Mononuclear cell (primary cell): ENCODE results near the gene HAPLN3. TPM values are rescaled to one million over a fixed set of nuclear protein-coding genes. Genes with fewer than 3 reads are reported as not detected.
"Not testable (repeated sequence)": the region's sequence is repeated elsewhere in the genome, so short reads cannot be mapped to it uniquely, and the experiment has no call there.

Experiments used
- H3K27me3 ChIP-seq: 2 replicates; pipeline ENCODE4 v1.6.0; 2011; ENCODE audit warnings: low read length, control low read depth; ENCODE audit not compliant: insufficient read depth
- H3K4me1 ChIP-seq: 2 replicates; pipeline ENCODE4 v1.5.1; 2011; ENCODE audit warnings: mild to moderate bottlenecking, low read length, control low read depth; ENCODE audit not compliant: insufficient read depth
- H3K4me3 ChIP-seq: 2 replicates; pipeline ENCODE4 v1.5.1; 2011; ENCODE audit warnings: mild to moderate bottlenecking, low read length, moderate library complexity
- H3K9me3 ChIP-seq: 2 replicates; pipeline ENCODE4 v1.5.1; 2011; ENCODE audit warnings: low read depth, mild to moderate bottlenecking, control low read depth, low read length
- total RNA-seq: library from RNA; depleted of rRNA; stranded (reverse); fragments of >200 nt; gene quantifications from one replicate; pipeline ENCODE4 v1.2.3, GENCODE V29; 2012

HAPLN3 gene
- 30.7 TPM for total RNA-seq

- Histone ChIP-seq H3K27me3 (peaks cover 5% of the 10 kb centered on the region), H3K9me3 (no peaks in the 10 kb centered on the region), H3K4me3 (peak within 1 kb of the TSS; percentile 50), H3K4me1 (peaks cover 31% of the 10 kb centered on the region)
Measured at GRCh38 chr15:88894819-88895767, at the start of gene HAPLN3. Gene HAPLN3 (minus strand): TSS chr15:88895544. CDS start chr15:88887298, 8,246 bp downstream.

DNA sequence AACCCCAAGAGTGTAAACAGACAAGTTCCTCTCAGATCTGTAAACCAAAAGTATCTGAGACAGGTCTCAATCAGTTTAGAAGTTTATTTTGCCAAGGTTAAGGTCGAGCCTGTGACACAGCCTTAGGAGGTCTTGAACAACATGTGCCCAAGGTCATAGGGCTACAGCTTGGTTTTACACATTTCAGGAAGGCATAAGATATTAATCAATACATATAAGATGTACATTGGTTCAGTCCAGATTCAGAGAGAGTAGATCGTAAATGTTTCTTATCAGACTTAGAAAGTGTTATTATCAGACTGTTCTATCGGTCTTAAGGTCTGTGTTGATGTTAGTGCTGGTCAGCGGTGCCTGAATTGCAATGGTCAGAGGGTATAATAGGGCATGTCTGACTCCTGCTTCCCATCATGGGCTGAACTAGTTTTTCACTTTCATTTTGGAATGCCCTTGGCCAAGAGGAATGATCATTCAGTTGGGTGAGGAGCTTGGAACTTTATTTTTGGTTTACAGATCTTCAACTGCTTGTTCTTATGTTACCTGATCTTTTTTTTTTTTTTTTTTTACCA, 44.8 kb upstream of the HAPLN3 start:
- Histone ChIP-seq H3K9me3 (no peaks in the 10 kb centered on the region), H3K4me1 (no peaks in the 10 kb centered on the region), H3K4me3 (no peak overlapping the region), H3K27me3 (no peaks in the 10 kb centered on the region)

DNA sequence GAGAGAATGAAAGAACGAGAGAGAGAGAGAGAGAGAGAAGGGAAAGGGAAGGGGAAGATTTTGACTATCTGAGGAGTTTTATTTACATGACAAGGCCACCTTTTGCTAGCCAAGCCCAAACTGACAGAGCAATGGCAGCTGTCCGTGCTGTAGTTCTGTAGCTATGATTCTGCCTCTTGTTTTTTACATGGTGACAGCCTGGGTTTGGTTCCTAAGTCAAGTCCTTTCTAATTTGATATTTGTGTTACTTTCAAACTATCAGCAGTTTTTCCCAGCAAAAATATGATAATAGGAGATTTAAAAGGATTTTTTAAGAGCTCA, 44.1 kb upstream of the HAPLN3 start:
- Histone ChIP-seq H3K4me3 (no peak overlapping the region), H3K4me1 (no peaks in the 10 kb centered on the region), H3K27me3 (no peaks in the 10 kb centered on the region), H3K9me3 (no peaks in the 10 kb centered on the region)

DNA sequence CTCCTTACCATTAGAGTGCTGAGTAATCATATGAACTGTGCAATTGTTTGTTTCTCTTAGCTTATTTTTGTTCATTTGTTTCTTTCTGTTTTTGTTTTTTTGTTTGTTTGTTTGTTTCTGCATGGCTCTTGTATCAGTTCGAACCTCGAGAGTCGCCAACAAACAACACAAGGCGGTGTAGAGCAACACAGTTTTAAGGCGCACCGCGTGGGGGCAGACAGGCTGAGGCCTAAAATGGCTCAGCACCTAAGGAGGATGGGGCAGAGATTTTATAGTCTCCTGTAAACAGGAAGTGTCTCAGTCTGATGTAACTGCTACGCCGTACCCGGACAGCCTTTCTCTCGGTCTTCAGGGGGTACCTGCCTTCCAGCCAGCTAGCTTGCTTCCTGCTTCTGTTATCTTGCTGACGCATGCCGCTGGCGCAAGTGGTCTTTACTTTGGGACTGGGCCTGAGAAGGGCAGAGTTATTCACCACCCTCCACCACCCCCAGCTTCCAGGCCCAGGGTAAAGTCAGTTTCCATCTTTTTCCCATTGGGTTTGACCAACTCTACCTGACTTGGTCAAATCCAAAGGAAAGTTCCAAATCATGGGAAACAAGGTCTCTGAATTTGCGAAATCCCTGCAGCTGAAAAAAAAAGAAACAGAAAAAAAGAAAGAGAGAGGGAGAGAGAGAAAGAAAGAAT, 43.6 kb upstream of the HAPLN3 start:
- Histone ChIP-seq H3K27me3 (no peaks in the 10 kb centered on the region), H3K4me1 (no peaks in the 10 kb centered on the region), H3K9me3 (no peaks in the 10 kb centered on the region), H3K4me3 (no peak overlapping the region)

DNA sequence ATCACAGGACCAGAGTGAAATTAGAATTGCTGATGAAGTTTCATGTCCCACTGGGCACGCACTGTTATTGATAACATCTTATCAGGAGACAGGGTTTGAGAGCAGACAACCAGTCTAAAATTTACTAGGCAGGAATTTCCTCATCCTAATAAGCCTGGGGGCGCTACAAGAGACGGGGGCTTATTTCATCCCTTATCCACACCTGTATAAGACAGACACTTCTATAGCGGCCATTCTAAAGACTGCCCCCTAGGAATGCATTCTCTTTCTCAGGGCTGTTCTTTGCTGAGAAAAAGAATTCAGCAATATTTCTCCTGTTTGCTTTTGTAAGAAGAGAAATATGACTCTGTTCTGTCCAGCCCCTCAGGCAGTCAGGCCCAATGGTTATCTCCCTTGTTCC, 39.1 kb upstream of the HAPLN3 start:
- H3K9me3 ChIP-seq, H3K4me3 ChIP-seq, H3K4me1 ChIP-seq, H3K27me3 ChIP-seq: not testable (repeated sequence)

DNA sequence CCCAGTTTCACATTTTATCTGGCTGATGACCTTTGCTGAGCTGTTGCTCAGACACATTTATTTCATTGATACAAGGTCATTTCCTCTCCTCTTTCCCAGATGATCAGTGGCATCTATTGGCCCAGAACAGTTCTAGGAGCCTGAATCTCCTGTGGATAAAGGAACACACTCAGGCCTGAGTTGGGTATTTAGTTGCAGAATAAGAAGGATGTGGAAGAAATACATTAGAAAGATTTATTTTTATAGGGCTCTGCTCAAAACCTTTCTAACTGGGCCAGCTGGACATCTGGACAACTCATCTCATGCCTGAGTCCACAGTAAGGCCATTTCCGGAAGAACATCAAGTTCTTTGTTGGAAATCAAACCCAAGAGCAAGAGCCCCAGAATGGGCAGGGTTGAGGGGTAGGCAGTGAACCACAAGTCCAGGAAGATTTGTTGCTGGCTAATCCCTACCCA, 37.6 kb upstream of the HAPLN3 start:
- Histone ChIP-seq H3K9me3 (no peaks in the 10 kb centered on the region), H3K27me3 (peaks cover 3% of the 10 kb centered on the region), H3K4me1 (no peaks in the 10 kb centered on the region), H3K4me3 (no peak overlapping the region)

DNA sequence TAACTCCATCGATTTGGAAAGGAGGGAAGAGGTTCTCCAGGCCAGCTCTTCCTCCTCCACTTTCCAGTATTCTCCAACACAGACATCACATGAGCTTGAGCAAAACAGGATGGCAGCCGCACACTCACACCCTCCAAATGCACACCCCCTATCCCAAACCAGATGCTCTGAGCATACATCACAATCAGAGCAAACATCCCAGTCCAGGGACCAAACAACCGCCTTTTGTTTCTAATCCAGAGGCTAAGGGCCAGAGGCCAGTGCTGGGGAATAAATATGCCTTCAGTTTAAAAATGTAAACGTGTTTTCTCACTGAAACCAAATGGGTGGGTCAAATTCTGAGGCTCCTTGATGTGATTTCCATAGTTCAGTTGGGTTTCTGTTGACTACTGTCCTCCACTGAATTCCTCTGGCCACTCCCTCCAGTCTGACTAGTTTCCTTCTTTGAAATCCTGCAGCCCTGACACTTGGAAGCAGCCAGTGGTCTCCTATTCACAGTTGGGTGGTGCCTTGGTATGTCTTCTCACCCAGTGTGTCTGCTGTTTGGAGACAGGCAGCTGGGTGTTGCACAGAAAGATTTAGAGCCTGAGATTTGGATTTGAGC, 37.0 kb upstream of the HAPLN3 start:
- Histone ChIP-seq H3K4me1 (no peaks in the 10 kb centered on the region), H3K27me3 (peaks cover 3% of the 10 kb centered on the region), H3K9me3 (no peaks in the 10 kb centered on the region), H3K4me3 (no peak overlapping the region)

- H3K4me1 ChIP-seq: no peaks in the 10 kb centered on the region
- H3K27me3 ChIP-seq: peaks cover 3% of the 10 kb centered on the region
- no peak overlapping the region for H3K4me3 ChIP-seq
- H3K9me3 ChIP-seq: no peaks in the 10 kb centered on the region
Measured at GRCh38 chr15:88930579-88930978, 35.2 kb upstream of the HAPLN3 start.

GRCh38 chr15:88929358-88930098, 34.2 kb upstream of the HAPLN3 start:
- not testable (repeated sequence) for H3K27me3 ChIP-seq, H3K4me3 ChIP-seq, H3K4me1 ChIP-seq, H3K9me3 ChIP-seq

DNA sequence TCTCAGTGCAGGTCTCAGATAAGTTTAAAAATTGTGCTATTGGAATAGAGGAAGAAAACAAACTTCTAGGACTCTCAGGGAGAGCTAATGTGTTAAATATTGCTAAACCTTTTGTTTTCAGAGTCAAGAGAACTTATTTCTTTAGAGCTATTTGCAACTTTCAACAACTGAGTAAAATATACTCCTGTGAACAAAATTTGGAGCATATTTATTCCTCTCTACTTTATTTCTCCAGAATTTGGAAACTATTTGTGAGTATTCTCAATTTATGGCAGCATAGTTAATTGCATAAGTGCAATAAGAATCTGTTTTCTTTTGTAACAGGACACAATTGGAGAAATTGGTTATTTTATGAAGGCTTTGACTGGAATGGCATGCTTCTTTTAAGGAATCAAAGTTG, 32.8 kb upstream of the HAPLN3 start:
- H3K27me3 ChIP-seq, H3K4me1 ChIP-seq, H3K4me3 ChIP-seq, H3K9me3 ChIP-seq: not testable (repeated sequence)

DNA sequence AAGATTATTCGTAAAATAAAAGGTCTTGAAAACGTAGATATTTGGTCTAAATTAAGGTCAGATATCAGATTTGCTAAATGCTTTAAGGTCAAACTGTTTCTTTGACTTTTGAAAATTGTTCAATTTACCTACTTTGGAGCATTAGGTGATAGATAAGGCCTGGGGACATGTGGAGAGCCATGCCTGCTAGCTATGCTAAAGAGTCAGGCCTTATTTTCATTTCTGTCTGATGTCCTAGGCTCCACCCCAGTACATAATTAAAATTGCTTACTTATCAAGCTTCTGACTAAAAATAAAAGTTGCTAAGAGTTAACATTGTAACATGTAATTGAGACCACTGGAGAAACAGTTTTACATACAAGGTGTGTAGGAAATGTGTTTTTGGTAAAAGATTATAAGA, 30.3 kb upstream of the HAPLN3 start:
- not testable (repeated sequence) for H3K4me3 ChIP-seq, H3K4me1 ChIP-seq, H3K27me3 ChIP-seq, H3K9me3 ChIP-seq

GRCh38 chr15:88920892-88921435, 25.6 kb upstream of the HAPLN3 start:
- not testable (repeated sequence) for H3K4me1 ChIP-seq, H3K4me3 ChIP-seq, H3K9me3 ChIP-seq, H3K27me3 ChIP-seq

DNA sequence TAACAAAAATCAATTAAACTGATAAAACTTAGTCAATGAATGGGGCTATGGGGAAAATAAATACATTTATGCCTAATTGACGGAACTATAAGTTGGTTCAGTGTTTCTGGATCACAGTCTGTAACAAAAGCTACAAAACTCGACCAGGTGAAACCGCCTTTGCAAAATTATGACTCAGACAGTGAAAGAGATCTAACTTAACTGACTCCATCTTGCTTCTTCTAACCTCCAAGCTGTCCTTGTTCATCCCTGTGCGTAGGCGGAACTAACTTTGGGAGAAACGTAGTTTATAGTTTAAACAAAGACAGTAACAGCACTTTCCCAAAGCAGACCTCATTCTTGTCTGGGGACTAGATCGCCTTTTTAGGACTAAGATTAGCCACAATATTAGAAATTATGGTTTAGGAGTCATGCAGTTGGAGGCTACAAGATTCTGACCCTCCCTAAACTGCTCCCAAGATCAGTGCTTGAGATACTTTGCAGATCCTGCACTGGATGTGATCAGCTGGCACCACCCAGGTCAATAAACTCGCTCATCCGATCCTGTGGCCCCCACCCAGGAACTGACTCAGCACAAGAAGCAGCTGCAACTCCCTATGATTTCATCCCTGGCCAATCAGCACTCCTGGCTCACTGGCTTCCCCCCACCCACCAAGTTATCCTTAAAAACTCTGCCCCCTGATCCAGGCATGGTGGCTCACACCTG, 25.0 kb upstream of the HAPLN3 start:
- no peak overlapping the region for H3K4me3 ChIP-seq
- H3K27me3 ChIP-seq: no peaks in the 10 kb centered on the region
- H3K9me3 ChIP-seq: no peaks in the 10 kb centered on the region
- no peaks in the 10 kb centered on the region for H3K4me1 ChIP-seq

DNA sequence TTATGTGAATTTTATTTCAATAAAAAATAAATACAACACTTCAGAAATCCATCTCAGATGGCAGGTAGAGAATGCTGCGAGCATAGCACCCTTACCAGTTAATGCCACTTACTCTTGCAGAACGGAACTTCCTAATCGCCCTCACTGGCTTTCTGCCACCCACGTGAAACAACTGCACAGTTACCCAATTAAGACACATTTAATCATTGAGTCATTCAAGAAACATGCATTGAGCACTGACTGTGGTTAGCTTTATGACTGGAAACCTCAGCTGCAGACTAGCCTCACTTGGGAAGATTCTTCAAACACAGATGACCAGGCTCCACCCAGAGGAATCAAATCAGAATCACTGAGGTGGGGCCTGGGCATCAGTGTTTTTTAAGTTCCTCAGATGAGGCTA, 23.4 kb upstream of the HAPLN3 start:
- no peaks in the 10 kb centered on the region for H3K4me1 ChIP-seq
- H3K4me3 ChIP-seq: no peak overlapping the region
- no peaks in the 10 kb centered on the region for H3K9me3 ChIP-seq
- H3K27me3 ChIP-seq: no peaks in the 10 kb centered on the region
